Suppressor macrophage treated with lipopolysaccharide for 4 hours (primary cell): Measurements from ENCODE around the gene CTSA.

Experiments
- DNase-seq: peaks from one replicate; pipeline ENCODE4 v3.0.0-alpha.2; 2020

The CTSA gene

GRCh38 chr20:45890985-45891983 is at the start of gene CTSA, which contains the start of gene NEURL2:
TSS of gene CTSA (plus strand) at chr20:45891335. CDS start at chr20:45891569, 234 bp downstream.
TSS of gene NEURL2 (minus strand) at chr20:45891208. CDS start at chr20:45890991, 217 bp downstream.
- peak; percentile 73 for DNase-seq

- no peak for DNase-seq
Observed at GRCh38 chr20:45841407-45842129, 49.6 kb upstream of the CTSA start.

DNA sequence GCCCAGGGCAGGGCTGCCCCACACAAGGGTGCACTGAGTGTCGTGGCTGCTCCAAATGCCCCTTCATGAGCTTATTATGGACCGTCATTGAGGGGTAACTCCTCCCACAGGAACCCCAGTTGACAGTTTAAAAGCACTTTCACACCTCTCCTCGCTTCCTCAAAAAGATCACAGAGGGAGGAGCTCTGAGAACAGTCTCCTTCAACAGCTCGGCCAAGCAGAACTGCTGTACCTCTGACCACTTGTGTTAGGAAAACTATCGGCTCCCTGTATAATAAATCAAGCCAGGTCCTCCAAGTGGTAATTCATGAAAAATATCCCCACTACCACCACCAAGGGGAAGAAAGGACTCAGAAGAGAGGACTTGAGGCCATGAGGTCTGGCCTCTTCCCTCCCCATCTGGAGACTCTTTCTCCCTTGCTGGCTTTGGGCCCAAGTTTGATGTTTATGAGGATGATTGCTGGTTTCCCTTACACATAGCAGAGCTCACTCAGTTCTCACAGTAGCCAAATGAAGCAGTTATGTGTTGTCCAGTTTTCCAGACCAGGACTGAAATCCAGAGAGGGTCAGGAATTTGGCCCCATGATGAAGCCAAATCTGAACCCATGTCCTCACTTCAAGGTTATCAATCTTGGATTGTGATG is 48.8 kb upstream of the CTSA start:
- DNase-seq = peak; percentile 25

DNA sequence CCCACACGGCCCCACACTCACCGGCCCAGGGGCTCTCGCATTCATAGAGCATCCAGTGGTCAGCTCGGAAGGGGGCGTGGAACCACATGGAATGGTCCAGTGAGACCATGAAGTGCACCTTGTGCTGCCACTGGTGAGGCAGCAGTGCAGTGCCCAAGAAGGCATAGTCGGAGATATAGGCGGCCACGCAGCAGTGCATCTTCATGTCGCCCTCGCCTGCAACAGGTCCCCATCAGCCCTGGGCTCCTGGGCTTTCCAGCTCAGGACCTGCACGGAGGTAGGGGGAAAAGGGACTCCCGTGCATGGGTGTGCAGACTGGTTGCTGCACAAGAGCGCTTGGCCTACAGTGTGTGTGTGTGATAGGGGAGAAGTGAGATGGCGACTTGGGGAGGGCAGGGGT is 47.6 kb upstream of the CTSA start:
- DNase-seq = no peak

DNA sequence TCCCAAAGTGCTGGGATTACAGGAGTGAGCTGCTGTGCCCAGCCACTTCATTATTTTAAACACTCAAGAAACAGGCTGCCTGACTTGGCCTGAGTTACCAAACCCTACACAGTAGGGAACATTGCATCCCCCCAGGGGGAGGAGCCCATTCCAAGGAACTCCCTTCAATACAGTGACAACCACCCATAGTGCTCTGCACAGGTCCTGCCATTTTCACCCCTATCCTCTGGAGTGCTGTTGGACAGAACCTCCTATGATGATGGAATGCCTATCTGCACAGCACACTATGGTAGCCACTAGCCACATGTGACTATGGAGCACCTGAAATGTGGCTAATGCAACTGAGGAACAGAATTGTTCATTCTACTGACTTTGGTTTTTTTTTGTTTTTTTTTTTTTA is 45.7 kb upstream of the CTSA start:
- no peak for DNase-seq

GRCh38 chr20:45848421-45848820 is 42.7 kb upstream of the CTSA start:
- no peak for DNase-seq

- DNase-seq = no peak
Observed at GRCh38 chr20:45848969-45849582, 42.1 kb upstream of the CTSA start.

DNA sequence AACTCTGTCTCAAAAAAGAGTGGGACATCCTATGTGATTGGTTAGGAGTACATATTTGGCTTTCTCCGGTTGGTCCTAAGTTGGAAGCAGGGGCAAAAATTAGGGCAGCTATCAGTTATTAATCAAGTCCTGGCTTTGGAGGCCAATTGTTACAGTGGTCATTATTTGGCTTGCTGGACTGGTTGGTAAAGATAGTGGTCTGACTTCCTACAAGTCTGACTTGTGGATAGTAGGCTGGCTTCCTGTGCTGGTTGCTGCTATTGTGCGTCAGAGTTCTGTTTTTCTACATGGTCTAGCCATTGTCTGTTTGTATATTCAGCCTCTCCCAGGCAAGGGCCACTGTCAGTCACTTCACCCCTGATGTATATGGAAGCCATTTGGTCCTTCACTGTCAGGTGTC is 40.9 kb upstream of the CTSA start:
- DNase-seq = no peak

DNA sequence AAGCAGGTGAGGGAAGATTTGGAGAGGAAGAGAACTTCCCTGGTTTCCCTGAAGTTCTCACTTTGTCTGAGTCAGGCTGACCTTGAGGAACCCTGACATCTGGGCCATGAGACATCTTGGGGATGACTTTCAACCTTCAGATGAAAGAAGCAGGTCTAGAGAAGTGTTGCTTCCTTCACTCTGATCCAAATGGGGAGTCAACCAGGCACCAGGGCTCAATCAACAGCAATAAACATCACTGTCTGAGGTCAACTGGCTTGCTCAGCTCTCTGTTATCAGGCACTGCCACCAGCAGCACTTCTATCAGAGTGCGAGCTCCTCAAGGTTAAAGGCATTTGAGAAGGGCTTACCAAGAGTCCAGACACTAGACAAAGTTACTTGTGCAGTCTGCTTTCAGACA is 40.2 kb upstream of the CTSA start:
- DNase-seq = no peak

GRCh38 chr20:45851501-45851900 is 39.6 kb upstream of the CTSA start:
- DNase-seq = no peak

- no peak for DNase-seq
Observed at GRCh38 chr20:45852326-45852725, 38.8 kb upstream of the CTSA start.

GRCh38 chr20:45853484-45853883 is 37.7 kb upstream of the CTSA start:
- no peak for DNase-seq

DNA sequence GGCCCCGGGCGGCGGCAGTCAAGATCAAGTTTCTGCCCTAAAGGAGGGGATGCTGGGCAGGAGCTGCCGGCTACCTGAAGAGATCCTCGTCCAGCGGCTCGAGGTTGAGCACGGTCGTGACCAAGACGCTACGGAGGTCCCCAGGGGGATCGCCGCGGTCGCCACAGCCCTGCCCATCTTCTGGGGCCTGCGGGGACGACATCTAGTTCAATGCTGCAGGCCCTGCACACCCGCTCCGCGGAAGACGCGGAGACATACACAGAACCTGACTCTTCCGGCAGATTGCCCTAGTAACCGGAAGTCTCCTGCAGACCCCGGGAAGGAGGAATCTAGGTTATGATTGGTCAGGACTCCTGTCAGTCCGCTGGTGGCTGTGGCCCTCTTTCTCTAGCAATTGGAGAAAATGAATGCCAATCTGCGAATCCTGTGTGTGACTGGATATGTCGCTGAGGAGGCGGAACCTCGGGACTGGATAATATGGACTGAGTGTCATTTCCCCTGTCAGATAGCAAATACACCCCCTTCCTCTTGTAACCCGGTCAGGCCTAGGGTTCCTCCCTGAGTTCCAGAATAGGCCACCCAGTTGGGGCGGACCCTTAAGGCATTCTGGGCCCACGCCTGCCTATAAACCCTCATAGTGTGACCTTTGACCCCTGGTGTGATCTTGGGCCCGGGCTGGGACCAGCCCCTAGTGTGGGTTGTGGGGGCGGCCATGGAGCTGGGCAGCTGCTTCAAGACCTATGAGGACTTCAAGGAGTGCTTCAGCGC is 33.8 kb upstream of the CTSA start, which contains the start of the genes ACOT8 and ZSWIM3:
ACOT8 (minus strand) TSS at position 279 of the 768 bp plus-strand sequence; CDS start at position 202, 77 bp downstream.
ZSWIM3 (plus strand) TSS at position 501 of the 768 bp plus-strand sequence; CDS start at position 713, 212 bp downstream.
- DNase-seq = peak; percentile 100

GRCh38 chr20:45857882-45858216 is 33.3 kb upstream of the CTSA start:
- DNase-seq = no peak

GRCh38 chr20:45859916-45860315 is 31.2 kb upstream of the CTSA start:
- no peak for DNase-seq

GRCh38 chr20:45860560-45861220 is 30.4 kb upstream of the CTSA start:
- no peak for DNase-seq

DNA sequence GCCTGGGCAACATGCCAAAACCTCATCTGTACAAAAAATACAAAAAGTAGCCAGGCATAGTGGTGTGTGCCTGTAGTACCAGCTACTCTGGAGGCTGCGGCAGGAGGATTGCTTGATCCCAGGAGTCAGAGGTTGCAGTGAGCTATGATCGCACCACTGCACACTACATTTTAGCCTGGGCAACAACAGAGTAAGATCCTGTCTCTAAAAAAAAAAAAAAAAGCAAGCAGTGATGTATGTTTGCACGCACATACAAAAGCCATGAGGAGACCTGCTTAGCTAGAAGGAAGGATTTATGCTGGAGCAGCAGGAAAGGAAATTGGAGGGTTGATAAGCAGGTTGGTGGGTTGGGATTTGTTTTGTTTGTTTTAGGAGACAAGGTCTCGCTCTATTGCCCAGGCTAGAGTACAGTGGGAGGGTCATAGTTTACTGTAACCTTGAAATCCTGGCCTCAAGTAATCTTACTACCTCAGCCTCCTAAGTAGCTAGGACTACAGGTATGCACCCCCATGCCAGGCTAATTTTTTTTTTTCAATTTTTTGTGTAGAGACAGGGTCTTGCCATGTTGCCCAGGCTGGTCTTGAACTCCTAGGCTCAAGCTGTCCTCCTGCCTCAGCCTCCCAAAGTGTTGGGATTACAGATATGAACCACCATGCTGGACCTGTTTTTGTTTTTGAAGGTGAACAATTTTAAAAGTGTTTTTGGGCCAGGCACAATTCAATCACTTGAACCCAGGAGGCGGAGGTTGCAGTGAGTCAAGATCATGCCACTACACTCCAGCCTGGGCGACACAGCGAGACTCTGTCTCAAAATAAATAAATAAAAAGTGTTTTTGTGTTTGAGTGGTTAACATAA is 29.7 kb upstream of the CTSA start:
- DNase-seq = no peak

- no peak for DNase-seq
Observed at GRCh38 chr20:45863543-45864470, 27.3 kb upstream of the CTSA start.

- DNase-seq = no peak
Observed at GRCh38 chr20:45866454-45866853, 24.7 kb upstream of the CTSA start.
